ENCODE measurements around the gene FMNL2.

The FMNL2 gene

GRCh38 chr2:152402780-152403759, 68.1 kb downstream of the FMNL2 start:
- no peak for DNase-seq (ENCODE audit: low read depth)

- no peak for DNase-seq (ENCODE audit: low read depth)
These were observed 70.5 kb downstream of the FMNL2 start for GRCh38 chr2:152405206-152406118.

GRCh38 chr2:152406119-152406835, 71.3 kb downstream of the FMNL2 start:
- no peak for DNase-seq (ENCODE audit: low read depth)

DNA sequence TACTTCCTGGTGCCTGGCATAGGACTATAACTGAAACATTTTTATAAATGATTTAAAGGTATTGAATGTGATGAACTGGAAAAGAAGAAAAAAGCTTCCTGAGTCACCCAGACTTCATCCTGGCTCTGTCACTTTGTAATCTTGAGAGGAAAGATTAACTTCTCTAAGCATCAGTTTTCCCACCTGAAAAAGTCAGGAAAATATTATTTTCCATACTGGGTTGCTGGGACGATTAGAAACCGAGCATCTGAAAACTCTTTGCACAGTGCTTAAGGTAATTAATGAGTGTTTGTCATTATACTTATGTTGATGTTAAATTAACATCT, 71.8 kb downstream of the FMNL2 start:
- no peak for DNase-seq (ENCODE audit: low read depth)

DNA sequence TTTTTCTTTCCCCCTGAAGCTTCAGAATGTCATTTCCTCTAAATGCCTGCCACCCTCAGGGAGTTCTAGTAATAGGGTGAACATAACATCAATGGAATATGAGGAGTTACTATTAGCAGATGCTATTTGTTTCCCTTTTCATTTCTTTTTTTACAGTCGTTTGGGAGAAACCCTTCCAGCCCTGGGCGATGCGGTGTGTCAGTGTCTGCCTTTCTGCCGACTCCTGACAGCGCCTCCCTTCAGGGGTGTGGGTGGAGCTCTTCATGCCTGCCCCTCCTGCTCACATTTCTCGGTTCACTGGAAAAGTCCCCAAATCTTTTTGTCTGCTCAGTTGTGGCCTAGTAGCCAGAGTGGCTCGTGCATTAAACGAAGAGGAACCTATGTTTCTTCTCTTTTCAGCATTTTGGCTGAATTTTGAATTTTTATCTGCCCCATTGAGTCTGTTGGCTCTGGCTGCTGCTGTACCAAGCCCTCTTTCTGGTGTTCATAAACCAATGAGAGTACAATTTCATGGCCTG, 72.3 kb downstream of the FMNL2 start:
- DNase-seq (ENCODE audit: low read depth) = no peak

- DNase-seq (ENCODE audit: low read depth) = no peak
These were observed 72.8 kb downstream of the FMNL2 start for GRCh38 chr2:152407806-152408205.

DNA sequence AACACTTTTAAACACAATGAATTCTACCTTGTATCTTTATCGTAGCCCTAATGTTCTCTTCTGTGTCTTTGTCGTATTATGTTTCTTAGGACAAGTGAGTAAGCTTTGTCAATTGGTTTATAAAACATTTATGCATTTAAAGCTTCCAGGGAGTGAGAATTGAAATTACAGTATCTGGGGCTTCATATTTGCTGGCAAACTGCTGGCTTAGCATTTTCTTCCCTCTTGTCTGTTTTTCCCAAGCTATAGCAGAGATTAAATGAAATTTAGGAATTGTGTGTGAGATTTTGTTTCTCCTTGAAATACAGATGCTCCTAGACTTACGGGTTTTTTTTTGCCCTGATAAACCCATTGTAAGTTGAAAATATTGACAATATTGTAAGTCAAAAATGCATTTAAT, 73.3 kb downstream of the FMNL2 start:
- DNase-seq (ENCODE audit: low read depth) = no peak

DNA sequence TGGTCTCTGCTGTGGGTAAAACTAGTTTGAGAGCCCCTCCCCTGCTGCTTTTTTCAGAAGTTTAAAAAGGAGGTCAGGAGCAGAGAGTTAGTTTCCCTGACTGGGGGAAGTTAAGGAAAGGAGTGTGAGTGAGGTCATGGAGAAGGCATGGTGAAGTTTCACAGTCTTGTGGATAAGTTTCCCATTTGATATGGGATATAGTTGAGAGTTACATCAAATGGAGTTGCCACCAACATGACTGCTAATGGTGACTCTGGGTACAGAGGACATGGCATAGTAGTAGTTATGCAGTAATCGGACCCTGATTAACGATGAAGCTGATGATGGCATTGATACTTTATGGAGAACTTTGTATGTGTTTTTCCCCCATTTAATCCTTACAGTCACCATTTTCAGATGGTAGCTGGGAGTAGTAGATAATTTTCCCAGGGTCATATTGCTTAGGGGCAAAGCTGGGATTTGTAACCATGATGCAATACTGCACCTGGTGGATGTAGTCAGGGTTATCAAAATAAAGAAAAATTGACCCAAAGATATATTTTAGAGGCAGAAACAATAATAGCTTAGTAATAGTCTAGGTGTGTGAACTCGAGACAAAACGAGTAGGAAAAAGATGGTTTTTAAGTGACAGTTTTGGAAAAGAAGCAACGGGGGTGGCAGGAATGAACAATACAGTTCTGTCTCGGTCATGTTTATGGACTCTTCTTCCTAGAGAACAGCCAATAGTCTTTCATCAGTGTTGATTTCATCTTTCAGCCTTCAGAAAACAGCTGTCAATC, 74.6 kb downstream of the FMNL2 start:
- no peak for DNase-seq (ENCODE audit: low read depth)

DNA sequence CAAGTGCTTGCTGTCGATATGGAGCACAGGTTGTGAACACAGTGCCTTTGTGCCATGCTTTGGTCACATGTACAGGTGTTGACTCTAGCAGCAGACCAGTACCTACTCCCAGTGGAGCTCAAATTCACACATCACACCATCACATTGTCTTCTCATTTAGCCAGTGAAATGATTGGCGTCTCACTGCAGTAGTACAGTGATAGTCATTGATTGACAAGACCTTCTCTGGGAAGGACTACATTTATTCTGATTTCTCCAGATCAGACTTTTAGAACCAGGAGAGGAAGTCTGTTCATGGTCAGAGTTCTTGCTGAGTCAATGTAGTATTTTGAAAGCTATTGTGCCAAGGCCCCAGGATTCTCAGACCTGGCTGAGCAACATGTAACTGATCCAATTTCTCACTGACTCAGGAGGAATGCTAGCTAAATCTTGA, 75.2 kb downstream of the FMNL2 start:
- no peak for DNase-seq (ENCODE audit: low read depth)

GRCh38 chr2:152411154-152411553, 76.2 kb downstream of the FMNL2 start:
- DNase-seq (ENCODE audit: low read depth) = no peak

GRCh38 chr2:152413228-152414030, 78.5 kb downstream of the FMNL2 start:
- DNase-seq (ENCODE audit: low read depth) = no peak

- DNase-seq (ENCODE audit: low read depth) = no peak
These were observed 80.3 kb downstream of the FMNL2 start for GRCh38 chr2:152415231-152415642.

DNA sequence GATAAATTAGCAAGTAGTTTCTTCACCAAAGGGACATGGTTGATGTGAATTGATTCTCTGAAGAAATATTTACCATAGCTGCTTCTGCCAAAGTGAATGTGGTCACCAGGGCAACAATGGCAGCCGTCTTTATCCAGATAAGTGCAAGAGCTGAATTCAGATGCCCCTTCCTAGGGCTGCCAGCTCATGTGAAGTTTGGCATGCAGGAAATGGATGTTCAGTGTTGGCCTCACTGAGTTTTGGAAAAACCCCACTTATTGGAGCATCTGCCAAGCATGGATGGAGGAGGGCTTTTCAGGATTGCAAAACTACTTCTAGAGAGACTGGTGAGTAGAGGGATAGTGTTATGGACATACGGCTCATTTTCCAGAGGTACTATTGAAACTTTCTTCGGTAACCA, 80.8 kb downstream of the FMNL2 start:
- no peak for DNase-seq (ENCODE audit: low read depth)

DNA sequence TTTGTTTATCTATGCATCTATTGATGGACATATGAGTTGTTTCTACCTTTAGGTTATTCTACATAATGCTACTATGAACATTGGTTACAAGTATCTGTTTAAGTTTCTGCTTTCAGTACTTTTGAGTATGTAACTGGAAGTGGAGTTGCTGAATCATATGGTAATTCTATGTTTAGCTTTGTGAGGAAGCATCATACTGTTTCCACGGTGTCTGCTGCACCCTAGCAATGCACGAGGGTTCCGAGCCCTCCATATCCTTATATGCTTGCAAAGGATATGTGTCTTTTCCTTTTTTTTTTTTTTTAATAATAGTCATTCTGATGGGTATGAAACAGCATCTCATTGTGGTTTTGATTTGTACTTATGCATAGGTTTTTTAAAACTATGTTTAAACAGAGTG, 83.7 kb downstream of the FMNL2 start:
- DNase-seq (ENCODE audit: low read depth) = no peak

- DNase-seq (ENCODE audit: low read depth) = no peak
These were observed 85.0 kb downstream of the FMNL2 start for GRCh38 chr2:152419944-152420343.

DNA sequence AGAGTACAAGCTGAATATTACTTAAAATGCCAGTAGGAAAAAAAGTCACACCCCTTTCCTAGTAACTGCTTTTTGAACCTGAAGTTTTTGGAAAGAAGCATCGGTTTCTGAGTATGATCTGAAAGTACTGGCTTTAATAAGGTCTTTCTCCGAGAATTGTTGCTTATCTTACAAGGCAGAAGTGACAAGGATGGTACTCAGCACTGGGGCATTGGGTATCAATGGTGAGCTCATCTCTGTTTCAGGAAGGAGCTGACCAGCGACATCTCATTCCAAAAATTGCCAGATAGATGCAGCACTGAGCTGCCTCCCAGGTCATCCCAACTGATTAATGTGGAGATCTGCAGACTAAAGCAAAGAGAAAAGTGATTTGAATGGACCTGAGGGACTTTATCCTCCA, 85.4 kb downstream of the FMNL2 start:
- no peak for DNase-seq (ENCODE audit: low read depth)

DNA sequence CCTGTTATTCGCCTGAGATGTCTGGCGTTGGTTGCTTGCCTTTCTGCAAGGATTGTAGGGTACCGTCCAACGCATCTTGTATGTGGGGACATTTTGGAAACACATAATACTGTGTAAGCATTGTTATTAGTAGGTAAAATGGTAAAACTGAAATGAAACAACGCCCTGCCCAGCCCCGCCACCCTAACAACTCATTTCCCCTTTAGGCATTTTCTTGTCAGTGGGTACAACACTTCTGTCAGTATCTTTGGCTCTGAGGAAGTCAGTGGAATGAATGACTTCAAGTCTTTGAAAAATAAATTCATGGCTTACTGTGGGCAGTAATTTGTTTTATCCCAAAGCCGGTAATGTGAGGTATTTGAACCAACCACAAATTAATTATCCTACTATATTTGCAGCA, 86.0 kb downstream of the FMNL2 start:
- no peak for DNase-seq (ENCODE audit: low read depth)

DNA sequence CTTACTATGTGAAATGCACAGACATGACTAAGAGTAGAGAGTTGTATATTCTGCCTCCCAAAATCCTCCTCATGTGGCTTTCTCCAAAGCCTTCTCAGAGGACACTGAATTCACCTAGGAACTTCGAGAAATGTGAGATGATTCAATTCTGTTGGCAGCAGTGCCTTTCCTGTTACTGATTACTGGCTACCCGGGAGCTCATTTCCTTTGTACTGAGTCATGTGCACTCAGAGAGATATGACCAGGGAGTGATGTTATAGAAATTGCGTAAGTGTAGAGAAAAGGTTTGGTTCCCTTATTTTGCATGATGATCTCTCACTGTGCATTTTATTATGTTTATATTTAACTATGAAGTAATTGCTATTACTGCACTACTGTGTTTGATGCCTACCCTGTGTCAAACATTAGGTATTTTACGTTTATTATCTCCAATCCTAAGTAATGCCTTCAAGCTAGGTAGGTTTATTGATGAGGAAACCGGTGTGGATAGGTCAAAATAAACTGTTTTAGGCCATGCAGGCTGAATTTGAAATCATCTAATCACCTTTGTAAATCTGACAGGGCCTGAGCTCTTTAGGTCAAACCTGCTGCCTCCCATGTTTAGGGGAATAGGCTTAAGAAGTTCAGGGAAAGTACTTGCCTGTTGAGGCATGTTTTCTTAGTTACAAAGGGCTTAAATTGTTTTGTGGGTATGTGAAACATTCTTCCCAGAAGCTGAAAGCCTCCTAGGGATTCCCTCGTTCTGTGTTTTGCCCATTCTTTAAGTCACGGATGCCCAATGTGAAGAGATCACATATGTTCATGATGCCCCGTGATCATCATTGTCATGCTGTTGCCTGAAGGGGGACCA, 86.8 kb downstream of the FMNL2 start:
- no peak for DNase-seq (ENCODE audit: low read depth)

DNA sequence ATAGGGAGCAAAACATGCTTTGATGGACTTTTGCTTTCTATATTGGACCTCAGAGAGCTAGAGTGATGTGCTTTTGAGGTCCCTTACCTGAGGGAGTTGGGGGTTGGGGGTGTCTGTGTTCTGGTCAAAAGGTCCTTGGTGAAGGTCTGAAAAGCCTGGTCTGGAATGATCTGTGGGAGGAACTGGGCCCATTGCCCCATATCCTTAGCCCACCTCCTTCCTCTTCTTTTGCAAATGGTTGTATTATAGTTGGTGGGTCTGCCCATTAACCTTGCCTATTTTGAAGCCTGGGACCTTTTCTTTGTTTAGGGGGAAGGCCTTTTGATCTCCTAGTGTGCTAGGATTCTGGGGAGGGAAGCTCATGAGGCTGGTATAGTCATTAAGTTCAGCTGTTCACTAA, 88.7 kb downstream of the FMNL2 start:
- no peak for DNase-seq (ENCODE audit: low read depth)

Data from activated T-cell treated with anti-CD3 and anti-CD28 coated beads for 1 hour (primary cell).